Neural cell (in vitro differentiated cells): ENCODE measurements around the gene ZHX3. TPM values are rescaled to one million over a fixed set of nuclear protein-coding genes. Genes with fewer than 3 reads are reported as not detected.

Source experiments
- H2AFZ ChIP-seq: fragments of 200-600, 300-800 bp; sonication (generic), shearing (Covaris generic); 2 replicates; pipeline ENCODE4 v1.6.0; 2014; ENCODE audit warnings: low read depth, mild to moderate bottlenecking, antibody characterized with exemption, low read length, moderate library complexity
- H3F3A ChIP-seq: fragments of 200-600 bp; shearing (Covaris generic); 2 replicates; pipeline ENCODE4 v1.6.1; 2016; ENCODE audit warnings: mild to moderate bottlenecking, moderate library complexity, mixed read lengths, antibody characterized with exemption, low read length; ENCODE audit not compliant: insufficient read depth, poor library complexity, severe bottlenecking
- H3K27ac ChIP-seq: fragments of 200-600, 300-800 bp; sonication (generic), shearing (Covaris generic); 2 replicates; pipeline ENCODE4 v1.5.1; 2014; ENCODE audit warnings: mild to moderate bottlenecking, low read length, moderate library complexity
- H3K27me3 ChIP-seq: fragments of 300-800, 200-600 bp; sonication (generic), shearing (Covaris generic); 2 replicates; pipeline ENCODE4 v1.6.0; 2014; ENCODE audit warnings: mild to moderate bottlenecking, low read depth, low read length, moderate library complexity; ENCODE audit not compliant: insufficient read depth
- H3K36me3 ChIP-seq: fragments of 300-800, 200-600 bp; sonication (generic), shearing (Covaris generic); 2 replicates; pipeline ENCODE4 v1.5.1; 2014; ENCODE audit warnings: mild to moderate bottlenecking, antibody characterized with exemption, low read length, moderate library complexity; ENCODE audit not compliant: insufficient read depth
- H3K4me2 ChIP-seq: fragments of 300-800, 200-600 bp; sonication (generic), shearing (Covaris generic); 2 replicates; pipeline ENCODE4 v1.6.0; 2014; ENCODE audit warnings: mild to moderate bottlenecking, low read length
- H3K4me3 ChIP-seq: fragments of 300-800, 200-600 bp; sonication (generic), shearing (Covaris generic); 2 replicates; pipeline ENCODE4 v1.5.1; 2014; ENCODE audit warnings: mild to moderate bottlenecking, low read length, moderate library complexity
- H3K79me2 ChIP-seq: fragments of 200-600 bp; shearing (Covaris generic); replicated peaks from 2 replicates; pipeline ENCODE4 v1.6.0; 2014; ENCODE audit warnings: mild to moderate bottlenecking, low read length, moderate library complexity; ENCODE audit not compliant: insufficient read depth
- H3K9ac ChIP-seq: fragments of 300-800, 200-600 bp; sonication (generic), shearing (Covaris generic); 2 replicates; pipeline ENCODE4 v1.6.1; 2016; ENCODE audit warnings: mild to moderate bottlenecking, low read length, mixed read lengths
- H3K9me2 ChIP-seq: fragments of 200-600 bp; shearing (Covaris generic); 2 replicates; pipeline ENCODE4 v1.6.1; 2016; ENCODE audit warnings: mild to moderate bottlenecking, low read length, mixed read lengths; ENCODE audit not compliant: insufficient read depth
- H3K9me3 ChIP-seq: fragments of 200-600, 300-800 bp; sonication (generic), shearing (Covaris generic); 2 replicates; pipeline ENCODE4 v1.6.1; 2016; ENCODE audit warnings: mild to moderate bottlenecking, mixed run types, low read length, moderate library complexity, mixed read lengths
- H4K20me1 ChIP-seq: fragments of 200-600 bp; shearing (Covaris generic); 2 replicates; pipeline ENCODE4 v1.6.1; 2016; ENCODE audit warnings: mild to moderate bottlenecking, mixed run types; ENCODE audit not compliant: insufficient read depth
- EP300 ChIP-seq: fragments of 450-650 bp; conservative IDR thresholded peaks from 2 replicates; pipeline ENCODE4 v1.6.1; 2014; ENCODE audit warnings: antibody characterized with exemption, mild to moderate bottlenecking, moderate library complexity; ENCODE audit not compliant: poor library complexity, severe bottlenecking
- EZH2 ChIP-seq: fragments of 200-600, 300-800 bp; shearing (Covaris generic), sonication (generic); IDR thresholded peaks from 2 replicates; pipeline ENCODE4 v1.6.1; 2014; ENCODE audit warnings: antibody characterized with exemption, low read length, borderline replicate concordance, mild to moderate bottlenecking; ENCODE audit not compliant: insufficient read depth, poor library complexity, severe bottlenecking
- MXI1 ChIP-seq: fragments of 450-650 bp; conservative IDR thresholded peaks from 2 replicates; pipeline ENCODE4 v1.6.1; 2014; ENCODE audit warnings: antibody characterized with exemption, mild to moderate bottlenecking; ENCODE audit not compliant: poor library complexity, severe bottlenecking
- POLR2AphosphoS5 ChIP-seq: IDR thresholded peaks from 2 replicates; pipeline ENCODE4 v1.6.1; 2012
- RAD21 ChIP-seq: fragments of 450-650 bp; conservative IDR thresholded peaks from 2 replicates; pipeline ENCODE4 v1.6.1; 2014; ENCODE audit warnings: antibody characterized with exemption, mild to moderate bottlenecking, moderate library complexity
- REST ChIP-seq: IDR thresholded peaks from 2 replicates; pipeline ENCODE4 v1.6.1; 2012; ENCODE audit warnings: borderline replicate concordance
- SMC3 ChIP-seq: fragments of 450-650 bp; conservative IDR thresholded peaks from 2 replicates; pipeline ENCODE4 v1.6.1; 2014; ENCODE audit warnings: antibody characterized with exemption, mild to moderate bottlenecking, moderate library complexity; ENCODE audit not compliant: poor library complexity
- TAF1 ChIP-seq: IDR thresholded peaks from 2 replicates; pipeline ENCODE4 v1.6.1; 2012; ENCODE audit warnings: low read depth
- polyA plus RNA-seq: library from polyadenylated mRNA; depleted of rRNA; stranded (reverse); fragments of >200 nt; gene quantifications from 2 replicates; pipeline ENCODE4 v1.2.3, GENCODE V29; 2014
- TF ChIP-seq, protein P1 (sequence below): fragments of 450-650 bp; IDR thresholded peaks from 2 replicates; pipeline ENCODE4 v1.5.1; 2014; ENCODE audit warnings: antibody characterized with exemption, mild to moderate bottlenecking, moderate library complexity; ENCODE audit not compliant: poor library complexity, severe bottlenecking

Gene ZHX3
- polyA plus RNA-seq, 1 donor from 2014 or later = 10.3 TPM

DNA sequence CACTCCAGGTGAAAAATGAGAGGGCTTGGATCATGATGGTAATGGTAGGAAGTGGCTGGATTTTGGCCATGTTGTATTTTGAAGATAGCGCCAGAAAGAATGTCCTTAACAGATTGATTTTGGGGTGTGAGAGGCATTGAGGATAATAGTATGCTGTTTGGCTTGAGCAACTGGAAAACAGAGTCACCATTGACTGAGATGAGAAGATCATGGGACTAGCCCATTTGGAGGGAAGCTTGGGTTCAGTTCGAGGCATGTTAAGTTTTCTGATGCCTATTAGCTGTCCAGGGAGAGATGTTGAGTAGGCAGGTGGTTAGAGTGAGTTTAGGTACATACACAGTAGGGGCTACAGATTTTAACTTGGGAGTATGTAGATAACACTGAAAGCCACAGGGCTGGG is 156.8 kb downstream of the ZHX3 start:
- no peaks in the 10 kb centered on the region for H3K27me3 ChIP-seq
- H3K4me3 ChIP-seq = no peak overlapping the region
- H3K9me2 ChIP-seq = no peaks in the 10 kb centered on the region
- no peak overlapping the region for H2AFZ ChIP-seq
- TF ChIP-seq MXI1 (no peak), POLR2AphosphoS5 (no peak), RAD21 (no peak), REST (no peak), TAF1 (no peak), EP300 (no peak), SMC3 (no peak), EZH2 (no peak)
- TF ChIP-seq, protein P1, sequence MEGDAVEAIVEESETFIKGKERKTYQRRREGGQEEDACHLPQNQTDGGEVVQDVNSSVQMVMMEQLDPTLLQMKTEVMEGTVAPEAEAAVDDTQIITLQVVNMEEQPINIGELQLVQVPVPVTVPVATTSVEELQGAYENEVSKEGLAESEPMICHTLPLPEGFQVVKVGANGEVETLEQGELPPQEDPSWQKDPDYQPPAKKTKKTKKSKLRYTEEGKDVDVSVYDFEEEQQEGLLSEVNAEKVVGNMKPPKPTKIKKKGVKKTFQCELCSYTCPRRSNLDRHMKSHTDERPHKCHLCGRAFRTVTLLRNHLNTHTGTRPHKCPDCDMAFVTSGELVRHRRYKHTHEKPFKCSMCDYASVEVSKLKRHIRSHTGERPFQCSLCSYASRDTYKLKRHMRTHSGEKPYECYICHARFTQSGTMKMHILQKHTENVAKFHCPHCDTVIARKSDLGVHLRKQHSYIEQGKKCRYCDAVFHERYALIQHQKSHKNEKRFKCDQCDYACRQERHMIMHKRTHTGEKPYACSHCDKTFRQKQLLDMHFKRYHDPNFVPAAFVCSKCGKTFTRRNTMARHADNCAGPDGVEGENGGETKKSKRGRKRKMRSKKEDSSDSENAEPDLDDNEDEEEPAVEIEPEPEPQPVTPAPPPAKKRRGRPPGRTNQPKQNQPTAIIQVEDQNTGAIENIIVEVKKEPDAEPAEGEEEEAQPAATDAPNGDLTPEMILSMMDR = no peak
- no peaks in the 10 kb centered on the region for H3K9me3 ChIP-seq
- H4K20me1 ChIP-seq = peaks cover 13% of the 10 kb centered on the region
- peaks cover 22% of the 10 kb centered on the region for H3K79me2 ChIP-seq
- no peaks in the 10 kb centered on the region for H3F3A ChIP-seq
- no peak overlapping the region for H3K9ac ChIP-seq
- H3K4me2 ChIP-seq = no peak overlapping the region
- peaks cover 9% of the 10 kb centered on the region for H3K36me3 ChIP-seq
- no peak overlapping the region for H3K27ac ChIP-seq

DNA sequence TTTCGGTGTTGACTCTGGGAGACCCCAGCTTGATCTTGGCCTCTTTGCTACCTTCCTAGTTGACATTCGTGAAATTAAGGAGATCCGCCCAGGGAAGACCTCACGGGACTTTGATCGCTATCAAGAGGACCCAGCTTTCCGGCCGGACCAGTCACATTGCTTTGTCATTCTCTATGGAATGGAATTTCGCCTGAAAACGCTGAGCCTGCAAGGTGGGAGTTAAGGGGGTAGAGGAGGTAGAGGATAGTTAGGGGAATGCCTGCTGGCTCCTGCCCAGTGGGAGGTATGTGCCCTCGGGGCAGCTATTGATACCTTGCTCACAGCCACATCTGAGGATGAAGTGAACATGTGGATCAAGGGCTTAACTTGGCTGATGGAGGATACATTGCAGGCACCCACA is 158.0 kb downstream of the ZHX3 start:
- Histone ChIP-seq H3K27me3 (no peaks in the 10 kb centered on the region), H4K20me1 (peaks cover 13% of the 10 kb centered on the region), H3F3A (no peaks in the 10 kb centered on the region), H3K4me2 (no peak overlapping the region), H3K9me3 (no peaks in the 10 kb centered on the region), H3K9ac (no peak overlapping the region), H3K27ac (no peak overlapping the region), H3K36me3 (peaks cover 9% of the 10 kb centered on the region), H2AFZ (no peak overlapping the region), H3K4me3 (no peak overlapping the region), H3K9me2 (no peaks in the 10 kb centered on the region), H3K79me2 (peaks cover 33% of the 10 kb centered on the region)
- TF ChIP-seq SMC3 (no peak), EP300 (no peak), RAD21 (no peak), MXI1 (no peak), EZH2 (no peak), TAF1 (no peak), REST (no peak), POLR2AphosphoS5 (no peak)
- TF ChIP-seq, protein P1 = no peak
